ENCODE data around the gene LCN1.

DNA sequence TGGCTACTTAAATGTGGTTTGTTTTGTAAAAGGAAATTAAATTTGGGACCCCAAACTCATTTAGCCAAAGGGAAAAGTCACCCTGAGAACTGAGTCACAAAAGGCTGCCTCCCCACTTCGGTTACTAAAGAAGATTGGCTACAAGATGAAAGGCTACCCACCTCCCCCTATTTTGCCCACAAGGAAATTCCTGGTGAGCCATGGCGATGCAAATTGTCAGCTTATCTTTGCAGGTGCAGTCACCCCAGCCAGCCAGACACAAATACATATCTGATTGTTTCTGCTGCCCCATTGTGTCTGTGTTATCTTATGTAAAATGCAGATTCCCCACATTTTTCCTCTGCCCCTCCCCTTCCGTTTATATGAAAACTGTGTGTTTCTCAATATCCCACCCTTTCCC, 49.2 kb downstream of the LCN1 start:
- TF ChIP-seq, protein P1, sequence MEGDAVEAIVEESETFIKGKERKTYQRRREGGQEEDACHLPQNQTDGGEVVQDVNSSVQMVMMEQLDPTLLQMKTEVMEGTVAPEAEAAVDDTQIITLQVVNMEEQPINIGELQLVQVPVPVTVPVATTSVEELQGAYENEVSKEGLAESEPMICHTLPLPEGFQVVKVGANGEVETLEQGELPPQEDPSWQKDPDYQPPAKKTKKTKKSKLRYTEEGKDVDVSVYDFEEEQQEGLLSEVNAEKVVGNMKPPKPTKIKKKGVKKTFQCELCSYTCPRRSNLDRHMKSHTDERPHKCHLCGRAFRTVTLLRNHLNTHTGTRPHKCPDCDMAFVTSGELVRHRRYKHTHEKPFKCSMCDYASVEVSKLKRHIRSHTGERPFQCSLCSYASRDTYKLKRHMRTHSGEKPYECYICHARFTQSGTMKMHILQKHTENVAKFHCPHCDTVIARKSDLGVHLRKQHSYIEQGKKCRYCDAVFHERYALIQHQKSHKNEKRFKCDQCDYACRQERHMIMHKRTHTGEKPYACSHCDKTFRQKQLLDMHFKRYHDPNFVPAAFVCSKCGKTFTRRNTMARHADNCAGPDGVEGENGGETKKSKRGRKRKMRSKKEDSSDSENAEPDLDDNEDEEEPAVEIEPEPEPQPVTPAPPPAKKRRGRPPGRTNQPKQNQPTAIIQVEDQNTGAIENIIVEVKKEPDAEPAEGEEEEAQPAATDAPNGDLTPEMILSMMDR (IDR thresholded peaks at IDR 0.05), result no peak
- no peak for TF ChIP-seq EZH2 (IDR thresholded peaks at IDR 0.05)

Data from neural progenitor cell (in vitro differentiated cells).